Superior temporal gyrus (tissue), 1 donor: ENCODE data around the gene NOA1.

Source experiments
- DNase-seq: peaks from one replicate; pipeline ENCODE4 v3.0.0-alpha.2; 2016; ENCODE audit errors: extremely low spot score

NOA1 gene

GRCh38 chr4:56977321-56978012, at the start of gene NOA1:
Gene NOA1, minus strand, starts transcription at chr4:56977606. Its CDS starts 21 bp downstream, at chr4:56977585.
- DNase-seq = peak; percentile 99

DNA sequence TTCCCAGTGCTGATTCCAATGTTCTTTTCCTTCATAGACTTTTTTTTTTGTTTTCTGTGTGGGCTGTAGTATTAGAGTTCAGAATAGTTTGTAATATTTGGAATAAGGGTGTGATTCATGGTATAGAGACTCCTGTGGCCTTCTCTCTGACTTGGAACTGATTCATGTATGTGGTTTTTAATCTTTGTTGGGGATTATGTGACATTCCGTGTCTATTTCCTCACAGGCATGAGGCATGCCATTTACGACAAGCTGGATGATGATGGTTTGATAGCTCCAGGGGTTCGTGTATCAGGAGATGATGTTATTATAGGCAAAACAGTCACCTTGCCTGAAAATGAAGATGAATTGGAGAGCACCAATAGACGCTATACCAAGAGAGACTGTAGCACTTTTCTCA, 45.7 kb upstream of the NOA1 start:
- no peak for DNase-seq

DNA sequence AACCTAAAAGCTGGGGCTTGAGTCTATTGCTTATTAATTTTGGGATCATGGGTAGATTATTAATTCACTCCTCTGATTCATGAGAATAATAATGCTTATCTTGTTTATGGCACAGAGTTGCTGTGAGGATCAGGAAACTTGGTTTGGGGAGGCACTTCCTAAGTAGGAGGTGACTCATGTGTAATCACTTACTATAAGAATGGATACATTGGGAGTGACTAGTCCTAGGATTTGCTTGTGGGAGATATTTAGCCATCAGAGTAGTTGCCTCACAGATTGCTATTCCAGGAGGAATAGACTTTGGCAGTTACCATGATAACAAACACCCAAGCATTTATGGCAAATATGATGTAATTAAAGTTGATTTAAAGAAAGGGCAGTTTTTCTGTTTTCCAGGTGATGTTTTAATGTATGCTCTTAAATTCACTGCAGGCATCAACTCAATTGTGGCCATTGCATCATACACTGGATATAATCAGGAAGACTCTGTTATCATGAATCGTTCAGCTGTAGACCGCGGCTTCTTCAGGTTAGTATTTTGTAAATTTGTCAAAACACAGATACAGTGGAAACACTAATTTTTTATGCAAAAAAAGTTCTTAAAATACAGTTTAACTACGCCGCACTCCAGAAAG, 43.2 kb upstream of the NOA1 start:
- no peak for DNase-seq

DNA sequence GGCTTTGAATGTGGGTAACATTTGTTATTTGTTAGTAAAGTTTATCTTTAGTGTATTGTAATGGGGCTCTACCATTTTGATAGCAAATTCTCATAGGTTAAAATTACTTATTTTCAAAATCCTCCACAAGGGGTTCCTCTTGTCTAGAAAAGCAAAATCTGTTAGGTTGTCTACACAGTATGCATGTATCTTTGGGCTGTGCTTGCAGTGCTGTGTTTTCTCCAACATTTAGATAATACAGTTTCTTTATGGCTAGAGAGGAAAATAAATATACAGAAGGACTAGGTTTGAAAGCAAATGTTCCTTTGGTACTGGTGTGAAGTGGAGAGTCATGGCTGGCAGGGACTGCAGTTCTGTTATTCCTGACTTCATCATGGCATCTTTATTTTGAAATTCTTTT, 41.6 kb upstream of the NOA1 start:
- no peak for DNase-seq

DNA sequence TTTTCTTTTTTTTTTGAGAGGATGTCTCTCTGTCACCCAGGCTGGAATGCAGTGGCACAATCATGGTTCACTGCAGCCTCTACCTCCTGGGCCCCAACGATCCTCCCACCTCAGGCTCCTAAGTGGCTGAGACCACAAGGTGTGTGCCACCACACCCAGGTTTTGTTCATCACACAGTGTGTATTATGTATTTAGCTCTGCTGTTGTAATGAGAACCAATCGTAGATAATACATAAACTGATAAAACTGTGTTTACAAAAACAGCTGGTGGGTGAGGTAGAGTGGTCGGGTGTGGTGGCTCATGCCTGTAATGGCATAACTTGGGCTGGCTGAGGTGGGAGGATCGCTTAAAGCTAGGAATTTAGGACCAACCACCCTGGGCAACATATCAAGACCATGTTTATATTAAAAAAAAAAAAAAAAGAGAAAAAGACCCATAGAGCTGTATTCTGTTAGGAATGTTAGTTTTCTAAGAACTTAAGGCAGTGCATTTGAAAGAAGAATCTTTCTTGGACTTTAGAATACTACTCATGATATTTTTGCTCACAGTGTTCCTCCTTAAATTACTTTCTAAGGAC, 36.2 kb upstream of the NOA1 start:
- no peak for DNase-seq

- DNase-seq = no peak
Measured at GRCh38 chr4:56999751-57000150, 22.3 kb upstream of the NOA1 start.

DNA sequence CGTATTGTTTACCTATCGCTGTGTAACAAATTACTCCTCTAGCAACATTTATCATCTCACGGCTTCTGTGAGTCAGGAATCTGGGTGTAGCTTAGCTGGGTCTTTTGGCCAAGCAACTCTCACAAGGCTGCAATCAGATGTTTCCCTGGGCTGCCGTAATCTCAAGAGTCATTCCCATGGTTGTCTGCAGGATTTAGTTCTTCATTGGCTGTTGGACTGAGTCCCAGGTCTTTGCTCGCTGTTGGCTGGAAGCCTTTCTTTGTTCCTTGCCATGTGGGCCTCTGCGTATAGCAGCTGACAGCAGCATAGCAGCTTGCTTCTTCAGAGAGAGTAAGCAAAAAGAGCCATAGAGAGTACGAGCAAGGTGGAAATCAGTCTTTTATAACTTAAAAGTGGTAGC, 18.1 kb upstream of the NOA1 start:
- peak; percentile 94 for DNase-seq

GRCh38 chr4:56990109-56990905, 12.9 kb upstream of the NOA1 start:
- DNase-seq = no peak

GRCh38 chr4:56986952-56987351, 9.5 kb upstream of the NOA1 start:
- no peak for DNase-seq

DNA sequence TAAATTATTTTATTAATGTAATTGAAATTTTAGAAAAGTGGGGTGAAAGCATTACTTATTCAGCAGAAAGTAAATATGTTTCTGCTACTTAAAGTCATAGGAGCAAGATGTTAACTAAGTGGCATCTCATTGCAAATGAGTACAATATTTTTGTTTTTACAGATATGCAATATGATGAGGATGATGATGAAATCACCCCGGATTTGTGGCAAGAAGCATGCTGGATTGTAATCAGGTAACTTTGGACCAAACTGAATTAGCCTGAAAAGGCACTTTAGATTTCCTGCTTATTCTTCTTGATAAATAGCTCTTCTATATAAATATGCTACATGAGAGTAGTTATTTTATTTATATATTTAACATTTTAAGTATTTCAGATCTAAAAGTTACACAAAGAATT, 8.8 kb upstream of the NOA1 start:
- DNase-seq = no peak

DNA sequence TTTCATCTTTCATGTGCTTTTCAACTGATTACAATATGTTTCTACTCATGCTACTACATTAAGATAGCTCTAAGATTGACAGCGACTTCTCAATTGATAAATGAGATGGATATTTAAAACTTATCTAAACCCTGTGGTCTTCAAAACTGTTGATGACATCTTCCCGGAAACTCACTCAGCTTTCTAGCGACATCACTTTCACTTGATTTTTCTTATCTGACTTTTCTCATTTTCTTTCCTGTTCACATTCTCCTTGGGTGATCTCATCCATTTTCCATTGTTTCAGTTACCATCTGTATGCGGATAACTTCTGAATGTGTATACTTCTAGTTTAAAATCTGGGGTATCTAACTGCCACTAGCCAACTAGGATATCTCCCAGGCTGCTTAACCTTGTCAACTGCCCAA, 4.4 kb upstream of the NOA1 start:
- no peak for DNase-seq

DNA sequence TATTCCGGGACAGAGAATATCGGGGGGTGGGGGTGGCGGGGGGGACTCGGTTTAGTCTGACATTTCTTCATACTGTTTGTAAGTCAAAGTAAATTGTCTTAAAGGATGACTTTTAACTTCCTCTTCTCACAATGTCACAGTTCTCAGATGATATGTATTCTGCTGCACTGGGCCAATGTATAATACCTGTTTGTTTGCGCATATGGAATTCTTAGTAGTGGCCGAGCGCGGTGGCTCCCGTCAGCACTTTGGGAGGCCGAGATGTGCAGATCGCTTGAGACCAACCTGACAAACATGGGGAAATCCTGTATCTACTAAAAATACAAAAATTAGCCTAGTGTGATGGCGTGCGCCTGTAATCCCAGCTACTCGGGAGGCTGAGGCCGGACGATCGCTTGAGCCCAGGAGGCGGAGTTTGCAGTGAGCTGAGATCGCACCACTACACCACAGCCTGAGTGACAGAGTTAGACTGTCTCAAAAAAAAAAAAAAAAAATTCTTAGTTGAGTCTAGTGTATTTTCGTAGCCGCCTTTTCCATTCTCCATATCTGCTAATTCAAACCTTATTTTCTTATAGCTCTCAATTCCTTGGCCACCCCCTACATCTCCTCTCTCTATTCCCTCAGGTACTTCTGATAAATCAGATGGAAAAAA, 2.1 kb upstream of the NOA1 start:
- DNase-seq = no peak

DNA sequence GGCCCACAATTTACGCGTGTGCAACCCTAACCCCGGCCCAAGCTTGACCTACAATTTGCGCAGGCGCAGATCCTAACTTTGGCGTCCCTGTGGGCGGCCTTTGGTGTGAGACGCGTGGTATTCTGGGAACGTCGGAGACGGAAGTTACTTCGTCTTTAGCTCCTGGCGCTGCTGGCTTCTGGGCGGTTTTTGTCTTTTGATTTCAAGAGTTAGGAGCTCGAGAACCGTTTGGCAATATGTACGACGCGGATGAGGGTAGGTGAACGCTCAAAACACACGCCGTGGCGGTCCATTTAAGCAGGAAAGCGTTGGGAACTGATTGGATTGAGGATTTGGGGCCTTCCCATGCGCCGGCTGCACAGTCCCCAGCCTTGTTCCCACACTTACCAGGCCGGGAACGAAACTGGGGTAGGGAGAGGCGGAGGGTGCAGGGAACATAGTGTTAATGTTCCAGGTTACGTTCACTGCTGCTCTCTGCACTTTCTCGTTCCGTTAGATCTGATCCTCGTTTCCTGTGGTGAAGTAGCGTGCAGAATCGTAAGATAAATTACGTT, 1.4 kb upstream of the NOA1 start, which contains the start of gene POLR2B:
Gene POLR2B, plus strand, starts transcription at position 147 of the 554 bp plus-strand sequence. Its CDS starts 90 bp downstream, at position 237.
- peak; percentile 99 for DNase-seq

DNA sequence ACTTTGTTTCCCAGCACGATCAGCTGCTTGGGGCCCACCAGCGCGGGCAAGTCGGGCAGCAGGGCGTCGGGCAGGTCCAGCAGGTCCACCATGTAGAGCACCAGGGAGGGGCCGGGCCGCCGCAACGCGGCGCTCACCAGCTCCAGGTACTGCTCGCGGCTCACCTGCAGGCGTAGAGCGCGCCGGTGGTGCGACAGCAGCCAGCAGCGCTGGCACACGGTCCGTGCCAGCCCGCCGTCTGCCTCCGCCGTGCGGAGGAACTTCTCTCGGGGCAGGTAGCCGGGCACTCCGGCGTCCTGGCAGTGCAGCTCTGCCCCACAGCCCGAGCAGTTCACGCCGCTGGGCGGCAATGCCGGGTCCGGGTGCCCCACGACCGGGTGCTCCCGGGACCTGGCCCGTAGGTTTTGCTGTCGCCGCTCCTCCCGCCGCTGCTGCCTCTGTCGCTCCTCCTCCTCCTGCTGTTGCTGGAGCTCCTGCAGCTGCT, 527 bp downstream of the NOA1 start:
- no peak for DNase-seq

- no peak for DNase-seq
Measured at GRCh38 chr4:56976283-56976836, 1.0 kb downstream of the NOA1 start.

- DNase-seq = no peak
Measured at GRCh38 chr4:56973336-56973735, 4.1 kb downstream of the NOA1 start.

GRCh38 chr4:56972809-56973208, 4.6 kb downstream of the NOA1 start:
- DNase-seq = no peak

DNA sequence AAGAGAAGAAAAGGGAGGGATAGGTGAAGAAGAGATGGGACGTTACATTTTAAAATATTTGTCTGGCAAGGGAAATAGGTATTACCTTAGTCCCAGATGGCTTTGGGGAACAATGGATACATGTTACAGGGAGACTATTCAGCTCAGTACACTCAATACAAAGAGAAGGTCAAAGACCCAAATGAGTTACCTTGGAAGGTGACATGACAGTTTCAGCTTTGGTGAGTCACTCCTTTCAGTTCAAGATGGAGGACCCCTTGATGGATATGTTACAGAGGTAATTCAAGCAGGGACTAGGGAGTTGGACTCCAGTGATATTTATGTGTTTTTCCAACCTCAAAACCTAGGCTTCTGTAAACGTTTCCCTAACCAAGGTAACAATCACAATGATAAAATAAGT, 5.0 kb downstream of the NOA1 start:
- no peak for DNase-seq

- DNase-seq = no peak
Measured at GRCh38 chr4:56971383-56971782, 6.0 kb downstream of the NOA1 start.

DNA sequence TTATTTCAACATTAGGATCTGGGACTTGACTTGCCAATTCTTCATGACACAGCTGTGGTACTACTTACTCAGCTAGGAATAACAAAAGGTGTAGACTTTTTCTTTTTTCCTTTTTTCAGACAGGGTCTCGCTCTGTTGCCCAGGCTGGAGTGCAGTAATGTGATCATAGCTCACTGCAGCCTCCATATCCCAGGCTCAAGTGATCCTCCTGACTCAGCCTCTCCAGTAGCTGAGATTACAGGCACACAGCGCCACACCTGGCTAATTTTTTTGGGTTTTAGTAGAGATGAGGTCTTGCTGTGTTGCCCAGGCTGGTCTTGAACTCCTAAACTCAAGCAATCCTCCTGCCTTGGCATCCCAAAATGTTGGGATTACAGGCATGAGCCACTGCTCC, 16.3 kb downstream of the NOA1 start:
- no peak for DNase-seq

DNA sequence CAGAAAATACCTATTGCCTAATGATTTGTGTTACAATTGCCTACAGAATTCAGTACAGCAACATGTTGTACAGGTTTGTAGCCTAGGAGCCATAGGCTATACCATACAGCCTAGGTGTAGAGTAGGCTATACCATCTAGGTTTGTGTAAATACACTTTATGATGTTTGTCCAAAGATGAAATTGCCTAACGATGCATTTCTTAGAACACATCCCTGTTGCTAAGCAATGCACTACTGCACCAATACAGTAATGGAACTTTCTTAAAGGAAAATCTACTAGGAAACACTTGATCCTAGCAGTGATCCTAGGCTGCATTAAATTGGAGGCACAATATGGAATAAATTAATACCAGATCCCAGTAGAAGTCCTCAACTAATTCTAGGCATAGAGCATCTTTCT, 18.3 kb downstream of the NOA1 start:
- no peak for DNase-seq
